ENCODE data around the gene CORO2B. TPM values are rescaled to one million over a fixed set of nuclear protein-coding genes. Genes with fewer than 3 reads are reported as not detected.

The CORO2B gene
- total and polyA plus RNA-seq, 2 of the 13 experiments (the other 11 are each of a cell fraction or from before 2014, with no cell fraction given): 0.35 to 0.63 TPM

- no peak for TF ChIP-seq KIAA2018 (CRISPR knock-in tag; IDR thresholded peaks at IDR 0.05; ENCODE audit: borderline replicate concordance)
These were observed 66.2 kb downstream of the CORO2B start (continued) for GRCh38 chr15:68644996-68645395.

- no peak for ATAC-seq
- intact Hi-C loops (cut with micrococcal nuclease; ENCODE audit: unreplicated experiment) (no loop called here), in situ Hi-C loops (cut with HindIII; ENCODE audit: extremely low pct_ligation_motif_present, low pct_unique_long_range_greater_than_20kb) (no loop called here)
- POLR2A ChIA-PET: no interaction called here
- no peak overlapping the region for H3K27ac ChIP-seq (ENCODE audit: extremely low read length, insufficient read depth, low read length)
- TF ChIP-seq SP2 (CRISPR knock-in tag; IDR thresholded peaks at IDR 0.05) (no peak), ZSCAN30 (CRISPR knock-in tag; IDR thresholded peaks at IDR 0.05) (no peak), POLR2AphosphoS2 (IDR thresholded peaks at IDR 0.05; ENCODE audit: low read depth, low read length) (no peak), HNRNPUL1 (IDR thresholded peaks at IDR 0.05; ENCODE audit: low read depth, low read length) (no peak), NR2F1 (CRISPR knock-in tag; IDR thresholded peaks at IDR 0.05) (no peak), BATF2 (CRISPR knock-in tag; IDR thresholded peaks at IDR 0.05) (no peak)
- no peaks in the 10 kb centered on the region for H3K9me3 ChIP-seq (ENCODE audit: low read length)
- no TSS peak for BruUV-seq (replicated peaks)
- DNase-seq (ENCODE audit: low spot score): no peak
- H3K79me2 ChIP-seq (ENCODE audit: insufficient read depth, low read length): no peaks in the 10 kb centered on the region
- H3K9ac ChIP-seq (ENCODE audit: insufficient read depth, low read depth, low read length): no peak overlapping the region
- no peak overlapping the region for H3K4me3 ChIP-seq (replicated peaks in 1 of 3; ENCODE audit: insufficient read depth in 1 of 3, low read depth in 2 of 3, low read length in 3 of 3)
- WGBS (ENCODE audit: low lambda C conversion rate): 81% methylated on average over 5 of the region's 7 CpGs
- no peaks in the 10 kb centered on the region for H3K27me3 ChIP-seq (ENCODE audit: control insufficient read depth in 1 of 2, insufficient read depth in 2 of 2, low read length in 2 of 2)
- CTCF ChIA-PET (ENCODE audit: low intra/inter-chr PET ratio, low total read pairs): no interaction called here
- H4K20me1 ChIP-seq (ENCODE audit: insufficient read depth, low read length): no peaks in the 10 kb centered on the region
- no peaks in the 10 kb centered on the region for H3K4me1 ChIP-seq (ENCODE audit: insufficient read depth, low read length)
- no peak overlapping the region for H3K4me2 ChIP-seq (ENCODE audit: low read depth, low read length)
- FAIRE-seq: no peak
- no peaks in the 10 kb centered on the region for H3K36me3 ChIP-seq (replicated peaks in 1 of 2; ENCODE audit: control insufficient read depth in 1 of 2, insufficient read depth in 2 of 2, low read length in 2 of 2)
- H2AFZ ChIP-seq (ENCODE audit: low read length): no peak overlapping the region
These were observed 67.4 kb downstream of the CORO2B start for GRCh38 chr15:68646156-68646555.

Measured in HepG2 (cell line).